SK-N-SH treated with all-trans-retinoic acid at 6 μM for 48 hours (cell line): Measurements from ENCODE around the gene ADGRB3.

ENCODE experiments used
- ATAC-seq: fragments of 200-7000 bp; cut with Tn5 transposase; 3 replicates; pipeline ENCODE4 v1.9.1; 2020; ENCODE audit warnings: mild to moderate bottlenecking, moderate library complexity
- ARNTL ChIP-seq: fragments of 450-650 bp; formaldehyde crosslinking; IDR thresholded peaks from 2 replicates; pipeline ENCODE4 v1.5.0; 2020; ENCODE audit warnings: low read depth, mild to moderate bottlenecking, moderate library complexity, borderline replicate concordance
- BACH2 ChIP-seq: fragments of 250-450 bp; sonication (Bioruptor Pico); IDR thresholded peaks from 2 replicates; pipeline ENCODE4 v1.9.0; 2021; ENCODE audit warnings: mild to moderate bottlenecking, borderline replicate concordance
- CREB5 ChIP-seq: fragments of 250-450 bp; sonication (Bioruptor Pico); IDR thresholded peaks from 2 replicates; pipeline ENCODE4 v1.5.1; 2020; ENCODE audit warnings: low read depth, mild to moderate bottlenecking, moderate library complexity
- ESRRG ChIP-seq: fragments of 250-450 bp; sonication (Bioruptor Pico); IDR thresholded peaks from 2 replicates; pipeline ENCODE4 v1.6.1; 2021; ENCODE audit warnings: mild to moderate bottlenecking
- GLIS3 ChIP-seq: fragments of 250-450 bp; sonication (Bioruptor Pico); IDR thresholded peaks from 2 replicates; pipeline ENCODE4 v1.5.0; 2020; ENCODE audit warnings: mild to moderate bottlenecking, moderate library complexity
- ISL1 ChIP-seq: fragments of 250-450 bp; sonication (Bioruptor Pico); IDR thresholded peaks from 2 replicates; pipeline ENCODE4 v2.1.2; 2022; ENCODE audit warnings: mild to moderate bottlenecking, moderate library complexity
- PATZ1 ChIP-seq: fragments of 250-450 bp; sonication (Bioruptor Pico); IDR thresholded peaks from 2 replicates; pipeline ENCODE4 v1.8.0; 2020; ENCODE audit warnings: mild to moderate bottlenecking, moderate library complexity, borderline replicate concordance
- PPARA ChIP-seq: fragments of 250-450 bp; sonication (Bioruptor Pico); IDR thresholded peaks from 2 replicates; pipeline ENCODE4 v1.5.0; 2020; ENCODE audit warnings: mild to moderate bottlenecking, borderline replicate concordance
- RARB ChIP-seq: fragments of 250-450 bp; sonication (Bioruptor Pico); IDR thresholded peaks from 2 replicates; pipeline ENCODE4 v1.8.0; 2021; ENCODE audit warnings: mild to moderate bottlenecking, moderate library complexity
- SNAI2 ChIP-seq: fragments of 250-450 bp; sonication (Bioruptor Pico); IDR thresholded peaks from 2 replicates; pipeline ENCODE4 v1.5.0; 2020; ENCODE audit warnings: mild to moderate bottlenecking, moderate library complexity
- TCF4 ChIP-seq: fragments of 250-450 bp; sonication (Bioruptor Pico); IDR thresholded peaks from 2 replicates; pipeline ENCODE4 v1.8.0; 2021; ENCODE audit warnings: mild to moderate bottlenecking, moderate library complexity, borderline replicate concordance
- TOX ChIP-seq: fragments of 250-450 bp; sonication (Bioruptor Pico); IDR thresholded peaks from 2 replicates; pipeline ENCODE4 v1.8.0; 2021; ENCODE audit warnings: mild to moderate bottlenecking, moderate library complexity, borderline replicate concordance
- ZFP3 ChIP-seq: fragments of 250-450 bp; sonication (Bioruptor Pico); IDR thresholded peaks from 2 replicates; pipeline ENCODE4 v1.5.0; 2020; ENCODE audit warnings: mild to moderate bottlenecking, moderate library complexity
- ZFP30 ChIP-seq: fragments of 450-650 bp; formaldehyde crosslinking; IDR thresholded peaks from 2 replicates; pipeline ENCODE4 v1.5.0; 2022; ENCODE audit warnings: mild to moderate bottlenecking, moderate library complexity
- ZNF565 ChIP-seq: fragments of 450-650 bp; formaldehyde crosslinking; conservative IDR thresholded peaks from 2 replicates; pipeline ENCODE4 v1.5.0; 2020; ENCODE audit warnings: low read depth, mild to moderate bottlenecking, moderate library complexity
- ZNF70 ChIP-seq: fragments of 450-650 bp; formaldehyde crosslinking; IDR thresholded peaks from 2 replicates; pipeline ENCODE4 v1.5.0; 2020; ENCODE audit warnings: mild to moderate bottlenecking, moderate library complexity
- ZNF8 ChIP-seq: fragments of 450-650 bp; formaldehyde crosslinking; IDR thresholded peaks from 2 replicates; pipeline ENCODE4 v1.5.0; 2020; ENCODE audit warnings: mild to moderate bottlenecking, moderate library complexity
- TF ChIP-seq, protein P1 (sequence below): fragments of 250-450 bp; sonication (Bioruptor Pico); IDR thresholded peaks from 2 replicates; pipeline ENCODE4 v1.5.0; 2020; ENCODE audit warnings: mild to moderate bottlenecking, moderate library complexity
- TF ChIP-seq, protein P2 (sequence below): fragments of 250-450 bp; sonication (Bioruptor Pico); IDR thresholded peaks from 2 replicates; pipeline ENCODE4 v1.8.0; 2021; ENCODE audit warnings: low read depth, mild to moderate bottlenecking, moderate library complexity, borderline replicate concordance
- TF ChIP-seq, protein P3 (sequence below): fragments of 250-450 bp; sonication (Bioruptor Pico); IDR thresholded peaks from 2 replicates; pipeline ENCODE4 v1.5.1; 2021; ENCODE audit warnings: mild to moderate bottlenecking, moderate library complexity

The ADGRB3 gene

DNA sequence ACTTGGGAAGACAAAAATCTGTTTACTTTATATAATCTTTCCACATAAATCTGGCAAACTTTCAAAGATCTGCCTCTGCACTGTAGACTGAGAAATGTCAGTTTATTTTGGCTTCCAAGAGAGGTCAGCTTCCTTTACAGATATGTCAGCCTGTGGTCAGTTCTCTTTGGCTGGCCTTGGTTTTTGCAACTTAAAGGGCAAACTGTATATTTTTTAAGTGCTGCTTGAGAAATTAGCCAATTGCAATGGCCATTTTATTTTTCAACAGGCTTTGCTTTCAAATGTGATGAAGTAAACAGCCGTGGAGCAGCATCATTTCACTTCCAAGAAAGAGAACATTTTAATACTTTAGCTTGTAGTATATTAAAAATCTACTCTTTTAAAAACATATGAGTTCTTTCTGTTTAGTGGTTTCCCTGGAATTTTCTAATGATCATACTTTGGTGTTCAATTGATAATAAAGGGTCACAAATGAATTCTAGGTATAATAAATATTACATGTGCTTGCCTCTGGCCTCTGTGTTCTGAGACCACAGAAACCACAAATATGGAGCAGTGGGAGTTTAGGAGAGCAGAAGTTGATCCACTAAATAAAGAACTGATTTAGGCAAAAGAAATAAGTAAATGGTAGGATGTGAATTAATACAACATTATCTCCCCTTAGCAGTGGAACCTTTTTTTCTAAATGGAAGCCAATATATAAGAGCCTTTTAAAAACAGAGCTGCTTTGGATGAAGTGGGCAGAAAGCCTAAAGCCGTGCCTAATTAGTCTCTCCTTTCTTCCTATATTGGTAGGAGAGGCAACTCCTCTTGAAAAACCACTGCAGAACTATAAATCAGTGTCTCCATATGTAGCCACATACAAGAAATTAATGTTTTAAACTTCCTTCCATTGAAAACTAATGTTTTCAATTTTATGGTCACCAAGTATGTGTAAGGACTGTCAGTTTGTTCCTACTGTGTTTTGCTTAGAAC lies 16.2 kb downstream of the ADGRB3 start:
- peak; percentile 53 for TF ChIP-seq ISL1 (CRISPR knock-in tag)
- TF ChIP-seq ZNF70 (CRISPR knock-in tag): no peak
- no peak for ATAC-seq

- TF ChIP-seq ZNF8 (CRISPR knock-in tag) (no peak), BACH2 (CRISPR knock-in tag) (no peak), ESRRG (CRISPR knock-in tag) (no peak), RARB (CRISPR knock-in tag) (no peak), ZNF565 (no peak)
- ATAC-seq: no peak
These were observed 17.0 kb downstream of the ADGRB3 start for GRCh38 chr6:68652117-68652536.

GRCh38 chr6:68653074-68653705 lies 18.1 kb downstream of the ADGRB3 start:
- no peak for ATAC-seq

GRCh38 chr6:68653706-68654089 lies 18.6 kb downstream of the ADGRB3 start:
- ATAC-seq: no peak
- TF ChIP-seq, protein P1, sequence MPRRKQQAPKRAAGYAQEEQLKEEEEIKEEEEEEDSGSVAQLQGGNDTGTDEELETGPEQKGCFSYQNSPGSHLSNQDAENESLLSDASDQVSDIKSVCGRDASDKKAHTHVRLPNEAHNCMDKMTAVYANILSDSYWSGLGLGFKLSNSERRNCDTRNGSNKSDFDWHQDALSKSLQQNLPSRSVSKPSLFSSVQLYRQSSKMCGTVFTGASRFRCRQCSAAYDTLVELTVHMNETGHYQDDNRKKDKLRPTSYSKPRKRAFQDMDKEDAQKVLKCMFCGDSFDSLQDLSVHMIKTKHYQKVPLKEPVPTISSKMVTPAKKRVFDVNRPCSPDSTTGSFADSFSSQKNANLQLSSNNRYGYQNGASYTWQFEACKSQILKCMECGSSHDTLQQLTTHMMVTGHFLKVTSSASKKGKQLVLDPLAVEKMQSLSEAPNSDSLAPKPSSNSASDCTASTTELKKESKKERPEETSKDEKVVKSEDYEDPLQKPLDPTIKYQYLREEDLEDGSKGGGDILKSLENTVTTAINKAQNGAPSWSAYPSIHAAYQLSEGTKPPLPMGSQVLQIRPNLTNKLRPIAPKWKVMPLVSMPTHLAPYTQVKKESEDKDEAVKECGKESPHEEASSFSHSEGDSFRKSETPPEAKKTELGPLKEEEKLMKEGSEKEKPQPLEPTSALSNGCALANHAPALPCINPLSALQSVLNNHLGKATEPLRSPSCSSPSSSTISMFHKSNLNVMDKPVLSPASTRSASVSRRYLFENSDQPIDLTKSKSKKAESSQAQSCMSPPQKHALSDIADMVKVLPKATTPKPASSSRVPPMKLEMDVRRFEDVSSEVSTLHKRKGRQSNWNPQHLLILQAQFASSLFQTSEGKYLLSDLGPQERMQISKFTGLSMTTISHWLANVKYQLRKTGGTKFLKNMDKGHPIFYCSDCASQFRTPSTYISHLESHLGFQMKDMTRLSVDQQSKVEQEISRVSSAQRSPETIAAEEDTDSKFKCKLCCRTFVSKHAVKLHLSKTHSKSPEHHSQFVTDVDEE: no peak
- TF ChIP-seq PATZ1 (no peak), GLIS3 (CRISPR knock-in tag) (no peak)

More at GRCh38 chr6:68653074-68653705, 18.1 kb downstream of the ADGRB3 start:
- TF ChIP-seq PPARA (no peak), TOX (CRISPR knock-in tag) (no peak), RARB (CRISPR knock-in tag) (no peak)
- TF ChIP-seq, protein P2, sequence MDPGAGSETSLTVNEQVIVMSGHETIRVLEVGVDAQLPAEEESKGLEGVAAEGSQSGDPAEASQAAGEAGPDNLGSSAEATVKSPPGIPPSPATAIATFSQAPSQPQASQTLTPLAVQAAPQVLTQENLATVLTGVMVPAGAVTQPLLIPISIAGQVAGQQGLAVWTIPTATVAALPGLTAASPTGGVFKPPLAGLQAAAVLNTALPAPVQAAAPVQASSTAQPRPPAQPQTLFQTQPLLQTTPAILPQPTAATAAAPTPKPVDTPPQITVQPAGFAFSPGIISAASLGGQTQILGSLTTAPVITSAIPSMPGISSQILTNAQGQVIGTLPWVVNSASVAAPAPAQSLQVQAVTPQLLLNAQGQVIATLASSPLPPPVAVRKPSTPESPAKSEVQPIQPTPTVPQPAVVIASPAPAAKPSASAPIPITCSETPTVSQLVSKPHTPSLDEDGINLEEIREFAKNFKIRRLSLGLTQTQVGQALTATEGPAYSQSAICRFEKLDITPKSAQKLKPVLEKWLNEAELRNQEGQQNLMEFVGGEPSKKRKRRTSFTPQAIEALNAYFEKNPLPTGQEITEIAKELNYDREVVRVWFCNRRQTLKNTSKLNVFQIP (CRISPR knock-in tag): no peak

DNA sequence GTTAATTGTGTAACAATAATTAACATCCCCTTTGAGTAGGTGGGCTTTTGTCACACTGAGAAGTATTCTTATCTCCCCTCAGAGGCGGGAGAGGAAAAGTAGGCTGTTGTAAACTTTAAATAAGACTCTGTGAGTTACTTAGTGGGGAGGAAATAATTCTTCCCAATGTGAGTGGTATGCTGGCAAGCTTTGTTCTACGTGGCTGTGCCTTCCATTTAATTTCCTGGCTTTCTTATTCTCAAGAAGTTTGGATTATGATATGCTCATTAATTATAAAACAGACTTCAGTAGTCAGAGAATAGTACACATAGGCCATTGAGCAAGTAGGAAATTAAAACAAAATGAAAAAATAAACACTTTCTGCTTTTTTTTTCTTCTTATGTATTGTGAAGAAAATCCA lies 19.1 kb downstream of the ADGRB3 start:
- TF ChIP-seq ISL1 (CRISPR knock-in tag): no peak
- no peak for ATAC-seq

- no peak for ATAC-seq
- TF ChIP-seq GLIS3 (CRISPR knock-in tag) (no peak), PPARA (no peak), TOX (CRISPR knock-in tag) (no peak), ESRRG (CRISPR knock-in tag) (no peak), ZFP30 (CRISPR knock-in tag) (no peak), ZNF70 (CRISPR knock-in tag) (no peak), TCF4 (CRISPR knock-in tag) (no peak), BACH2 (CRISPR knock-in tag) (no peak), SNAI2 (CRISPR knock-in tag) (no peak), CREB5 (no peak), ARNTL (CRISPR knock-in tag) (no peak), ZFP3 (CRISPR knock-in tag) (no peak), ISL1 (CRISPR knock-in tag) (no peak), ZNF565 (no peak)
- TF ChIP-seq, protein P2 (CRISPR knock-in tag): no peak
- TF ChIP-seq, protein P3, sequence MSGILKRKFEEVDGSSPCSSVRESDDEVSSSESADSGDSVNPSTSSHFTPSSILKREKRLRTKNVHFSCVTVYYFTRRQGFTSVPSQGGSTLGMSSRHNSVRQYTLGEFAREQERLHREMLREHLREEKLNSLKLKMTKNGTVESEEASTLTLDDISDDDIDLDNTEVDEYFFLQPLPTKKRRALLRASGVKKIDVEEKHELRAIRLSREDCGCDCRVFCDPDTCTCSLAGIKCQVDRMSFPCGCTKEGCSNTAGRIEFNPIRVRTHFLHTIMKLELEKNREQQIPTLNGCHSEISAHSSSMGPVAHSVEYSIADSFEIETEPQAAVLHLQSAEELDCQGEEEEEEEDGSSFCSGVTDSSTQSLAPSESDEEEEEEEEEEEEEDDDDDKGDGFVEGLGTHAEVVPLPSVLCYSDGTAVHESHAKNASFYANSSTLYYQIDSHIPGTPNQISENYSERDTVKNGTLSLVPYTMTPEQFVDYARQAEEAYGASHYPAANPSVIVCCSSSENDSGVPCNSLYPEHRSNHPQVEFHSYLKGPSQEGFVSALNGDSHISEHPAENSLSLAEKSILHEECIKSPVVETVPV (CRISPR knock-in tag): no peak
These were observed 19.9 kb downstream of the ADGRB3 start for GRCh38 chr6:68655028-68655427.
